DND-41 (cell line): ENCODE measurements around the gene PIKFYVE.

Experiments
- EZH2 ChIP-seq: IDR thresholded peaks from 3 replicates; pipeline ENCODE4 v1.6.1; 2012; ENCODE audit warnings: borderline replicate concordance, low read depth, mild to moderate bottlenecking, moderate library complexity, low read length, inconsistent platforms; ENCODE audit not compliant: severe bottlenecking
- TF ChIP-seq, protein P1 (sequence below): IDR thresholded peaks from 2 replicates; pipeline ENCODE4 v1.5.1; 2012; ENCODE audit warnings: borderline replicate concordance, low read length, moderate library complexity, mild to moderate bottlenecking; ENCODE audit not compliant: poor library complexity, severe bottlenecking; ENCODE audit errors: extremely low read depth

DNA sequence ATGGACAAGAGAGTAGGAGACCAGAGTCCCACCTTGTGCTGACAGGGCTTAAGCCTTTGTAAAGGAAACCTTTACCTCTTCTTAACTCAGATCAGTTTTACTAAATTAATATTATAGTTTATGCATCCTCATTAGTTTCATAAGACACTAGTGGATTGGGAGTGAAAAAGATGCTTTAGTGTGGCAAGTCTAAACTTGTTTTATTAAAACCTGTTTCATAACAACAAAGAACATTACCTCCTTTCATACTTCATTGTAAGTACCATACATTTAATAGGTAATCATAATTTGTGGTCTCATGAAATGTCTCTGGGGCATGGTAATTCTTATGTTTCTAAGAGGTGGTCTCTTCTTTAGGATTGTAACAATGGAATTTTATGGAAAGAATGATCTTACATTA lies 63.4 kb downstream of the PIKFYVE start:
- TF ChIP-seq, protein P1, sequence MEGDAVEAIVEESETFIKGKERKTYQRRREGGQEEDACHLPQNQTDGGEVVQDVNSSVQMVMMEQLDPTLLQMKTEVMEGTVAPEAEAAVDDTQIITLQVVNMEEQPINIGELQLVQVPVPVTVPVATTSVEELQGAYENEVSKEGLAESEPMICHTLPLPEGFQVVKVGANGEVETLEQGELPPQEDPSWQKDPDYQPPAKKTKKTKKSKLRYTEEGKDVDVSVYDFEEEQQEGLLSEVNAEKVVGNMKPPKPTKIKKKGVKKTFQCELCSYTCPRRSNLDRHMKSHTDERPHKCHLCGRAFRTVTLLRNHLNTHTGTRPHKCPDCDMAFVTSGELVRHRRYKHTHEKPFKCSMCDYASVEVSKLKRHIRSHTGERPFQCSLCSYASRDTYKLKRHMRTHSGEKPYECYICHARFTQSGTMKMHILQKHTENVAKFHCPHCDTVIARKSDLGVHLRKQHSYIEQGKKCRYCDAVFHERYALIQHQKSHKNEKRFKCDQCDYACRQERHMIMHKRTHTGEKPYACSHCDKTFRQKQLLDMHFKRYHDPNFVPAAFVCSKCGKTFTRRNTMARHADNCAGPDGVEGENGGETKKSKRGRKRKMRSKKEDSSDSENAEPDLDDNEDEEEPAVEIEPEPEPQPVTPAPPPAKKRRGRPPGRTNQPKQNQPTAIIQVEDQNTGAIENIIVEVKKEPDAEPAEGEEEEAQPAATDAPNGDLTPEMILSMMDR: no peak
- TF ChIP-seq EZH2: no peak
